Endothelial cell of umbilical vein (primary cell): Measurements from ENCODE around the gene DCAF4. TPM values are rescaled to one million over a fixed set of nuclear protein-coding genes. Genes with fewer than 3 reads are reported as not detected.
A peak's percentile ranks its signal among the peaks of the same experiment; 100 is the strongest.

Experiments used
- BruUV-seq: library from RNA; stranded (reverse); fragments of 400-500 nt; replicated peaks from 2 replicates; lab custom pipeline; 2021; lab: Mats Ljungman, UMichigan
- CTCF ChIA-PET: fragments of 300-600, 350-600 bp; sonication (Branson Sonifier 250); formaldehyde crosslinking; loops from one replicate; lab custom pipeline; 2021; ENCODE audit warnings: antibody characterized with exemption, inconsistent platforms; lab: Charles Lee
- POLR2A ChIA-PET: fragments of 300-600, 350-600 bp; sonication (Branson Sonifier 250); formaldehyde crosslinking; loops from one replicate; lab custom pipeline; 2021; ENCODE audit warnings: antibody characterized with exemption, inconsistent platforms; lab: Charles Lee
- DNase-seq: peaks from one replicate; pipeline ENCODE4 v3.0.0-alpha.2; 2011; ENCODE audit warnings: low read depth, low spot score
- FAIRE-seq: peaks from 2 replicates; lab custom pipeline; 2011; peaks lifted over from hg19 to GRCh38; lab: Jason Lieb, UNC
- H2AFZ ChIP-seq: 2 replicates; pipeline ENCODE4 v1.6.0; 2012; ENCODE audit warnings: low read depth, low read length, control low read depth, inconsistent platforms
- H3K27ac ChIP-seq: 2 replicates; pipeline ENCODE4 v1.5.1; 2011; ENCODE audit warnings: low read depth, mild to moderate bottlenecking, control low read depth, low read length, moderate library complexity; ENCODE audit not compliant: insufficient read depth
- H3K27me3 ChIP-seq, 2 experiments: 2 replicates each; pipeline versions ENCODE4 v1.6.0 to v1.6.1; 2011; ENCODE audit warnings: low read length in 2 of 2, mixed read lengths in 1 of 2; ENCODE audit not compliant: control insufficient read depth in 2 of 2, insufficient read depth in 2 of 2
- H3K36me3 ChIP-seq, 2 experiments: 2 replicates in 1 of 2; 3 replicates in 1 of 2; pipeline ENCODE4 v1.5.1; 2011; ENCODE audit warnings: low read length in 2 of 2, mild to moderate bottlenecking in 1 of 2, moderate library complexity in 1 of 2; ENCODE audit not compliant: control insufficient read depth in 2 of 2, insufficient read depth in 2 of 2; ENCODE audit errors: extremely low read depth in 1 of 2
- H3K4me1 ChIP-seq: 3 replicates; pipeline ENCODE4 v1.5.1; 2011; ENCODE audit warnings: mild to moderate bottlenecking, low read length; ENCODE audit not compliant: control insufficient read depth, insufficient read depth; ENCODE audit errors: extremely low read depth
- H3K4me2 ChIP-seq: 2 replicates; pipeline ENCODE4 v1.6.1; 2011; ENCODE audit warnings: low read length, control low read depth, mixed read lengths; ENCODE audit not compliant: insufficient read depth
- H3K4me3 ChIP-seq, 3 experiments: fragments of 200-600 bp in 1 of 3; sonication (generic), shearing (Covaris generic) in 1 of 3; replicated peaks in 1 of 3; 2 replicates each; pipeline ENCODE4 v1.5.1; 2011 to 2016; ENCODE audit warnings: control low read depth in 3 of 3, low read length in 3 of 3, mild to moderate bottlenecking in 2 of 3, inconsistent platforms in 1 of 3, low read depth in 1 of 3, moderate library complexity in 1 of 3; ENCODE audit not compliant: insufficient read depth in 1 of 3
- H3K79me2 ChIP-seq: 2 replicates; pipeline ENCODE4 v1.6.0; 2012; ENCODE audit warnings: low read length, inconsistent platforms; ENCODE audit not compliant: control insufficient read depth, insufficient read depth
- H3K9ac ChIP-seq: replicated peaks from 2 replicates; pipeline ENCODE3; 2011; ENCODE audit warnings: low read length, control low read depth; ENCODE audit not compliant: insufficient read depth; ENCODE audit errors: extremely low read depth
- H3K9me1 ChIP-seq: replicated peaks from 3 replicates; pipeline ENCODE4 v1.6.0; 2011; ENCODE audit warnings: mild to moderate bottlenecking, low read length; ENCODE audit not compliant: control insufficient read depth, insufficient read depth; ENCODE audit errors: extremely low read depth
- H3K9me3 ChIP-seq: replicated peaks from 2 replicates; pipeline ENCODE4 v1.5.1; 2012; ENCODE audit warnings: low read length, inconsistent platforms; ENCODE audit not compliant: control insufficient read depth, insufficient read depth
- H4K20me1 ChIP-seq: replicated peaks from 2 replicates; pipeline ENCODE3; 2011; ENCODE audit warnings: mild to moderate bottlenecking, low read length; ENCODE audit not compliant: control insufficient read depth, insufficient read depth; ENCODE audit errors: extremely low read depth
- EZH2 ChIP-seq: IDR thresholded peaks from 2 replicates; pipeline ENCODE4 v1.6.1; 2012; ENCODE audit warnings: borderline replicate concordance, low read depth, mild to moderate bottlenecking, moderate library complexity, low read length, inconsistent platforms; ENCODE audit not compliant: severe bottlenecking
- GATA2 ChIP-seq: IDR thresholded peaks from 2 replicates; pipeline ENCODE4 v1.7.0; 2011; ENCODE audit warnings: low read depth, mild to moderate bottlenecking, moderate library complexity, mixed read lengths, low read length; ENCODE audit not compliant: insufficient read length, insufficient read depth
- dilution Hi-C: fragments of 300-500 bp; cut with MboI; formaldehyde crosslinking; loops from one replicate; pipeline ENCODE4 v1.15.0; 2019; ENCODE audit warnings: low sequenced_read_pairs; ENCODE audit not compliant: extremely low pct_ligation_motif_present
- intact Hi-C: fragments of 100-400 bp; cut with micrococcal nuclease; formaldehyde crosslinking; loops from one replicate; pipeline ENCODE4 v1.10.0; 2022
- polyA plus RNA-seq, 4 experiments: library from polyadenylated mRNA; depleted of rRNA in 3 of 4; stranded (reverse) in 3 of 4; unstranded in 1 of 4; fragments of >200 nt; gene quantifications; 2 replicates each; pipeline versions ENCODE4 v1.2.1 to v1.2.3, GENCODE V29; 2011 to 2012; ENCODE audit warnings: missing spikeins in 1 of 4
- total RNA-seq: library from RNA; stranded (reverse); gene quantifications from 2 replicates; pipeline ENCODE4 v1.2.3, GENCODE V29; 2021
- TF ChIP-seq, protein P1 (sequence below), 2 donors: IDR thresholded peaks; 1 replicate in 1 of 2; 2 replicates in 1 of 2; pipeline ENCODE4 v1.5.1; 2011; ENCODE audit warnings: low read length in 2 of 2, mild to moderate bottlenecking in 2 of 2, moderate library complexity in 2 of 2, control low read depth in 1 of 2, inconsistent platforms in 1 of 2, low read depth in 1 of 2; ENCODE audit not compliant: insufficient read depth in 1 of 2; ENCODE audit errors: extremely low read depth in 1 of 2

Gene DCAF4
- total and polyA plus RNA-seq, 2 donors (not counting 3 experiments of a cell fraction or from before 2014, with no cell fraction given): 8.6 to 15.8 TPM

- Histone ChIP-seq H3K9ac (no peak overlapping the region), H3K36me3 (no peaks in the 10 kb centered on the region), H3K27ac (no peak overlapping the region), H3K4me1 (no peaks in the 10 kb centered on the region), H3K9me3 (no peaks in the 10 kb centered on the region), H4K20me1 (no peaks in the 10 kb centered on the region), H3K4me3 (no peak overlapping the region), H3K79me2 (no peaks in the 10 kb centered on the region), H3K9me1 (no peaks in the 10 kb centered on the region), H2AFZ (no peak overlapping the region), H3K4me2 (no peak overlapping the region), H3K27me3 (peaks cover 30 to 39% of the 10 kb centered on the region in 2 experiments)
- DNase-seq: no peak
- dilution Hi-C loops: no loop called here
- BruUV-seq: no TSS peak
- FAIRE-seq: no peak
- intact Hi-C loops: no loop called here
- no peak for TF ChIP-seq EZH2
- TF ChIP-seq, protein P1, sequence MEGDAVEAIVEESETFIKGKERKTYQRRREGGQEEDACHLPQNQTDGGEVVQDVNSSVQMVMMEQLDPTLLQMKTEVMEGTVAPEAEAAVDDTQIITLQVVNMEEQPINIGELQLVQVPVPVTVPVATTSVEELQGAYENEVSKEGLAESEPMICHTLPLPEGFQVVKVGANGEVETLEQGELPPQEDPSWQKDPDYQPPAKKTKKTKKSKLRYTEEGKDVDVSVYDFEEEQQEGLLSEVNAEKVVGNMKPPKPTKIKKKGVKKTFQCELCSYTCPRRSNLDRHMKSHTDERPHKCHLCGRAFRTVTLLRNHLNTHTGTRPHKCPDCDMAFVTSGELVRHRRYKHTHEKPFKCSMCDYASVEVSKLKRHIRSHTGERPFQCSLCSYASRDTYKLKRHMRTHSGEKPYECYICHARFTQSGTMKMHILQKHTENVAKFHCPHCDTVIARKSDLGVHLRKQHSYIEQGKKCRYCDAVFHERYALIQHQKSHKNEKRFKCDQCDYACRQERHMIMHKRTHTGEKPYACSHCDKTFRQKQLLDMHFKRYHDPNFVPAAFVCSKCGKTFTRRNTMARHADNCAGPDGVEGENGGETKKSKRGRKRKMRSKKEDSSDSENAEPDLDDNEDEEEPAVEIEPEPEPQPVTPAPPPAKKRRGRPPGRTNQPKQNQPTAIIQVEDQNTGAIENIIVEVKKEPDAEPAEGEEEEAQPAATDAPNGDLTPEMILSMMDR (IDR thresholded peaks at IDR 0.05; ENCODE audit: extremely low read depth in 1 of 2, insufficient read depth in 1 of 2, low read depth in 1 of 2, low read length in 2 of 2): peak in 1 of 2 donors; percentile 12
- ChIA-PET POLR2A (no interaction called here), CTCF (interaction anchor here (1.2 to 2.6 kb wide), 5 partner anchors 15 to 406 kb away, joined by 3 to 10 read pairs (median 7); no protein-coding TSS in a partner anchor)
These were observed 6.3 kb upstream of the DCAF4 start for GRCh38 chr14:72920008-72920407.

GRCh38 chr14:72921396-72921795, 4.9 kb upstream of the DCAF4 start:
- Histone ChIP-seq H3K4me2 (no peak overlapping the region), H3K9me1 (no peaks in the 10 kb centered on the region)
- POLR2A ChIA-PET: no interaction called here

More at GRCh38 chr14:72921396-72921795, 4.9 kb upstream of the DCAF4 start:
- dilution Hi-C loops (no loop called here), intact Hi-C loops (no loop called here)
- CTCF ChIA-PET: interaction anchor here (1.3 to 2.6 kb wide), 3 partner anchors 8 to 408 kb away, joined by 3 to 10 read pairs (median 5); no protein-coding TSS in a partner anchor
- no peak overlapping the region for H3K4me3 ChIP-seq
- BruUV-seq: no TSS peak
- H3K36me3 ChIP-seq: no peaks in the 10 kb centered on the region
- no peak for TF ChIP-seq GATA2
- no peak for TF ChIP-seq EZH2
- no peak overlapping the region for H3K9ac ChIP-seq
- FAIRE-seq (no peak), DNase-seq (no peak)
- peaks cover 2% of the 10 kb centered on the region for H3K4me1 ChIP-seq
- no peaks in the 10 kb centered on the region for H3K9me3 ChIP-seq
- no peaks in the 10 kb centered on the region for H4K20me1 ChIP-seq
- no peak overlapping the region for H3K27ac ChIP-seq
- H3K27me3 ChIP-seq: peaks cover 30 to 36% of the 10 kb centered on the region in 2 experiments
- no peak overlapping the region for H2AFZ ChIP-seq
- H3K79me2 ChIP-seq: no peaks in the 10 kb centered on the region
